ENCODE results near the gene NINL. TPM values are rescaled to one million over a fixed set of nuclear protein-coding genes. Genes with fewer than 3 reads are reported as not detected.

The NINL gene
- total RNA-seq, 1 experiment from 2014 or later = 31.5 TPM

DNA sequence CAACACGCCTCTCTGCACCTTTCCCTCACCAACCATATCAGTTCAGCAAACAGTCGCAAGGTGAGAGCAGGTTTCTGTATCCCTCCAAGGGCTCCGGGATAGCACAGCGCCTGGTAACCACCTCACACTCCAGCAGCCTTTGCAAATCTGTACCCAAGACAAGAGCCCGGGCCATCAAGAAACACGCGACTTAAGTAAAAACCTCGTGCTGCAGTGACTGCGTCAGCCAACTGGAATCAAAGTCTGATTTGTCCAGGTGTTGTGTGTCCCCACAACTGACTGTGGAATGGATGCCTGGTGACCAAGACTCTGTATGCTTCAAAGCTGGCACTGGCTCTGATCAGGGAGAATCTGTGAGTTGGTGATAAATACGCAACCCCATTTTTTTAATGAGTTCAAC, 74.1 kb downstream of the NINL start:
- Histone ChIP-seq H3K27ac (ENCODE audit: low read depth, low read length, poor library complexity, severe bottlenecking) (no peak overlapping the region), H3K36me3 (ENCODE audit: insufficient read depth, low read length, poor library complexity, severe bottlenecking) (peaks cover 62% of the 10 kb centered on the region), H3K9me3 (ENCODE audit: low read depth, low read length, poor library complexity, severe bottlenecking) (peaks cover 27% of the 10 kb centered on the region), H3K4me1 (ENCODE audit: insufficient read depth, low read length, poor library complexity, severe bottlenecking) (no peaks in the 10 kb centered on the region), H3K27me3 (replicated peaks; ENCODE audit: insufficient read depth, low read depth, low read length, poor library complexity) (no peaks in the 10 kb centered on the region), H3K4me3 (ENCODE audit: low read depth, low read length, poor library complexity, severe bottlenecking) (no peak overlapping the region)
- TF ChIP-seq EZH2 (IDR thresholded peaks at IDR 0.05; ENCODE audit: borderline replicate concordance, low read depth, low read length, poor library complexity, severe bottlenecking) = no peak
- TF ChIP-seq, protein P1, sequence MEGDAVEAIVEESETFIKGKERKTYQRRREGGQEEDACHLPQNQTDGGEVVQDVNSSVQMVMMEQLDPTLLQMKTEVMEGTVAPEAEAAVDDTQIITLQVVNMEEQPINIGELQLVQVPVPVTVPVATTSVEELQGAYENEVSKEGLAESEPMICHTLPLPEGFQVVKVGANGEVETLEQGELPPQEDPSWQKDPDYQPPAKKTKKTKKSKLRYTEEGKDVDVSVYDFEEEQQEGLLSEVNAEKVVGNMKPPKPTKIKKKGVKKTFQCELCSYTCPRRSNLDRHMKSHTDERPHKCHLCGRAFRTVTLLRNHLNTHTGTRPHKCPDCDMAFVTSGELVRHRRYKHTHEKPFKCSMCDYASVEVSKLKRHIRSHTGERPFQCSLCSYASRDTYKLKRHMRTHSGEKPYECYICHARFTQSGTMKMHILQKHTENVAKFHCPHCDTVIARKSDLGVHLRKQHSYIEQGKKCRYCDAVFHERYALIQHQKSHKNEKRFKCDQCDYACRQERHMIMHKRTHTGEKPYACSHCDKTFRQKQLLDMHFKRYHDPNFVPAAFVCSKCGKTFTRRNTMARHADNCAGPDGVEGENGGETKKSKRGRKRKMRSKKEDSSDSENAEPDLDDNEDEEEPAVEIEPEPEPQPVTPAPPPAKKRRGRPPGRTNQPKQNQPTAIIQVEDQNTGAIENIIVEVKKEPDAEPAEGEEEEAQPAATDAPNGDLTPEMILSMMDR (conservative IDR thresholded peaks at IDR 0.05; ENCODE audit: low read depth, low read length) = no peak
- no peak for DNase-seq (ENCODE audit: low spot score)
- ChIA-PET CTCF (no interaction called here), POLR2A (ENCODE audit: low non-redundant PET) (no interaction called here)
- intact Hi-C loops (cut with micrococcal nuclease; ENCODE audit: unreplicated experiment) = no loop called here
- no TSS peak for BruUV-seq (replicated peaks)

DNA sequence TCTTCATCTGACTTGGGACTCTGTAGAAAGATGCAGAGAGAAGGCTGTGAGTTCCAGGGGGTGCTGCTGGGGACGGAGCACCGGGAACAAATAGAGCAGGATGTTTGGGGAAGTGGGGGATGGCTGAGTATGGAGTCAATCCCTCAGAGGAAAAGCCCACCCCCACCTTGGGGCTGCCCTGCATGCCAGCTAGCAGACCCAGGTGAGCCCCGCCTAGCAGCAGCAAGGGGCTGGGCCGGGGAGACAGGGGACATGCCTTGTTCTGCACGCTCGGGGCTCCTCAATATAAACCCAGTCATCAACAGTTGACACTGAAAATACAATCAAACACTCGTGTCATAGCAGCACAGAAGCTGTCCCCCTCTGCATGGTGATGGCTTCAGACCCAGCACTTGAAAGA, 74.6 kb downstream of the NINL start:
- ChIA-PET CTCF (no interaction called here), POLR2A (ENCODE audit: low non-redundant PET) (no interaction called here)
- no peak for DNase-seq (ENCODE audit: low spot score)
- no peaks in the 10 kb centered on the region for H3K4me1 ChIP-seq (ENCODE audit: insufficient read depth, low read length, poor library complexity, severe bottlenecking)
- H3K9me3 ChIP-seq (ENCODE audit: low read depth, low read length, poor library complexity, severe bottlenecking) = peaks cover 22% of the 10 kb centered on the region
- H3K36me3 ChIP-seq (ENCODE audit: insufficient read depth, low read length, poor library complexity, severe bottlenecking) = peaks cover 60% of the 10 kb centered on the region
- TF ChIP-seq EZH2 (IDR thresholded peaks at IDR 0.05; ENCODE audit: borderline replicate concordance, low read depth, low read length, poor library complexity, severe bottlenecking) = no peak
- TF ChIP-seq, protein P1 (conservative IDR thresholded peaks at IDR 0.05; ENCODE audit: low read depth, low read length) = no peak
- H3K27ac ChIP-seq (ENCODE audit: low read depth, low read length, poor library complexity, severe bottlenecking) = no peak overlapping the region
- H3K27me3 ChIP-seq (replicated peaks; ENCODE audit: insufficient read depth, low read depth, low read length, poor library complexity) = no peaks in the 10 kb centered on the region
- BruUV-seq (replicated peaks) = no TSS peak
- intact Hi-C loops (cut with micrococcal nuclease; ENCODE audit: unreplicated experiment) = no loop called here
- H3K4me3 ChIP-seq (ENCODE audit: low read depth, low read length, poor library complexity, severe bottlenecking) = no peak overlapping the region

DNA sequence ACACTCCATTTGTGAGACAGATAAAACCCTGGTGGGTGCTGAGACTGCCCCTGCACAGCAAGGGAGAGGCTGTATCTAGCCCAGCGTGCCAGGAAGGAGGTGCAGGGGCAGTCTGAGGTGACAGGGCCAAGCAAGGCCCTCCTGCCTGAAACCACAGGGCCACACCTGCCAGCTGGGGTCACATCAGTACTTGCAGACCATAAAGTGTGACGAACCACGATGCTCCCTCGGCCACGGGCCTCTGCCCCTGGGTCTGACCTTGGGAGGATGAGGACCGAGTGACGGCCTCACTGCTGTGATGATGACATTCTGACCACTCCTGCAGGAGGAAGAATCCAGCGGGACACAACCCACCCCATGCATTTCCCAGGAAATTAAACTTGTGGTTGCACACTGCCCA, 75.1 kb downstream of the NINL start:
- ChIA-PET CTCF (no interaction called here), POLR2A (ENCODE audit: low non-redundant PET) (no interaction called here)
- no TSS peak for BruUV-seq (replicated peaks)
- no peaks in the 10 kb centered on the region for H3K4me1 ChIP-seq (ENCODE audit: insufficient read depth, low read length, poor library complexity, severe bottlenecking)
- intact Hi-C loops (cut with micrococcal nuclease; ENCODE audit: unreplicated experiment) = no loop called here
- no peak overlapping the region for H3K4me3 ChIP-seq (ENCODE audit: low read depth, low read length, poor library complexity, severe bottlenecking)
- H3K27ac ChIP-seq (ENCODE audit: low read depth, low read length, poor library complexity, severe bottlenecking) = no peak overlapping the region
- no peak for DNase-seq (ENCODE audit: low spot score)
- H3K9me3 ChIP-seq (ENCODE audit: low read depth, low read length, poor library complexity, severe bottlenecking) = peaks cover 17% of the 10 kb centered on the region
- no peak for TF ChIP-seq EZH2 (IDR thresholded peaks at IDR 0.05; ENCODE audit: borderline replicate concordance, low read depth, low read length, poor library complexity, severe bottlenecking)
- TF ChIP-seq, protein P1 (conservative IDR thresholded peaks at IDR 0.05; ENCODE audit: low read depth, low read length) = no peak
- no peaks in the 10 kb centered on the region for H3K27me3 ChIP-seq (replicated peaks; ENCODE audit: insufficient read depth, low read depth, low read length, poor library complexity)
- peaks cover 60% of the 10 kb centered on the region for H3K36me3 ChIP-seq (ENCODE audit: insufficient read depth, low read length, poor library complexity, severe bottlenecking)

Measured in A673 (cell line).